ENCODE measurements around the gene CTBP2. TPM values are rescaled to one million over a fixed set of nuclear protein-coding genes. Genes with fewer than 3 reads are reported as not detected.
"Not testable (repeated sequence)": the region's sequence is repeated elsewhere in the genome, so short reads cannot be mapped to it uniquely, and the experiment has no call there.

Gene CTBP2
- total RNA-seq, 1 donor from 2014 or later, result 32.9 TPM

DNA sequence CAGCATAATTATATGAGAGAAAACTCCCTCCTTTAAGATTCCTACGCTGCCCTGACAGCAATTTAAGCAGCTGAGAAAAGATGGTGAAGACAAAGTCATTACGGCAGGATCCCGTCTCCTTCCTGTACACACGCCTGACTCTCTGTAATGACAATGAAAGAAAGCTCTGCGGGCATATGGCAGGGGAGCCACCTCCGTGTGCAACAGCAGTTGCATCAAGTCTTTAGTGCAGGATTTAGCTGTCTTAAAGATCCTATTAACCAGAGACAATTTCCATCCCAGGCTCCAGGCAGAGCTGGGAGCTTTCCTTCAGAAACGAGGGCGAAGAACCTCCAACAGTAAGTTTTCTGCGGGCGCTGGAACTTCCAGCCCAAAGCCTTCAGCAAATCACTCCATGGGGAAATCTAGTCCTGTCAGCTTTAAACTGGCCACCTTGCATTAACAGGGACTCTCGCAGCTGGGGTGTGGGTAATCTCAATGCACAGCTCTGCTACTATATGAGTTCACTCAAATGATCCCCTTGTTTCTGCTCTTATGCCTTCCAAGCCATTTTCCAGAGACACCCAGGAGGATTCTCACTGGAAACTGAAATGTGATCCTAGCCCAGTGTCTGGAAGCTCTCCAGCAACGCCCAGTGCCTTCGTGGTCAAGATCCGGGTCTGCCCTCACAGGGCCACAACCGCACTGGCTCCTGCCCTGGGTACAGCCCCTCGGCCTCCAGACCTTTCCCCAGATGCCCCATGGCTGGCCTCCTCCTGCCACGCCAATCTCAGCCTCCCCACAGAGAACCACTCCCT, 74.9 kb downstream of the CTBP2 start:
- peak overlapping the region; percentile 20 to 61 (median 33) for H3K4me3 ChIP-seq (ENCODE audit: low read length in 3 of 3)

DNA sequence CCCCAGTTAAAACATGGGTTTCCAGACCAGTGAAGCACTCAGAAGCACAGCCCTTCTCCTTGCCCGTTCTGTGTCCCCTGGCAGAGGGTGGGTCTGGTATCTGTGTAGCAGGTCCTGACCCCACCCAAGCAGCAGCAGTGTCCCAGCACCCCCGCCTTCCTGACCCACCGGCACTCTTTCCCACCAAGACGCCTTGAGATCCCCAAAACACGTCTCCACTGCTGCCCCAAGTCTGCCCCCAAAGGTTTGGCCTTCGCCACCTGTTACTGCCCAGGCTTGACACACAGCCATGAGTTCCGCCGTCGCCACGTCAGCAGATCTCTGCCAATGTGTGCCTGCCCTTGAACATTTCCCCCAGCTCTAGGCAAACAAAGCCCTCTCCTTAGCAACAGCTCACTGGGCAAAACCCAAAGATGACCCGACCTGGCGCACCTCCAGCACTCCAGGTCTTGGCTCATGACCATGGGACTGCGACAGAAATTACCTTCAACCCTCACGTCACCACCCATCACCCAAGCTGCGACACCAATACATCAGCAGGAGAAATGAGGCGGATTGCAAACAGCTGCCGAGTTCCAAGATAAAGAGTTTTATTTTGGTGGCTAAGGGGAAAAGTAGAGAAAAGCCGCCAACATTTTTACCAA, 75.6 kb downstream of the CTBP2 start:
- Histone ChIP-seq H3K27me3 (ENCODE audit: control insufficient read depth in 3 of 3, insufficient read depth in 3 of 3, low read length in 3 of 3) (no peaks in the 10 kb centered on the region), H3K4me1 (ENCODE audit: control insufficient read depth in 3 of 3, insufficient read depth in 3 of 3, low read length in 3 of 3) (peaks cover 66 to 79% (median 77%) of the 10 kb centered on the region in 3 donors), H3K4me3 (ENCODE audit: low read length in 3 of 3) (peak overlapping the region; percentile 20 to 61 (median 33)), H3K9me3 (ENCODE audit: control insufficient read depth in 3 of 3, low read length in 3 of 3) (no peaks in the 10 kb centered on the region), H3K36me3 (ENCODE audit: control insufficient read depth in 3 of 3, insufficient read depth in 3 of 3, low read length in 3 of 3) (peaks cover 0 to 7% (median 5%) of the 10 kb centered on the region in 3 donors), H3K9ac (ENCODE audit: low read depth in 1 of 3, low read length in 3 of 3) (peak overlapping the region; percentile 58 to 69 (median 65)), H3K27ac (ENCODE audit: low read depth, low read length) (peak overlapping the region; percentile 87)

More for the DNA sequence above, 74.9 kb downstream of the CTBP2 start:
- Histone ChIP-seq H3K27ac (ENCODE audit: low read depth, low read length) (peak overlapping the region; percentile 87), H3K9ac (ENCODE audit: low read depth in 1 of 3, low read length in 3 of 3) (peak overlapping the region; percentile 58 to 69 (median 65)), H3K4me1 (ENCODE audit: control insufficient read depth in 3 of 3, insufficient read depth in 3 of 3, low read length in 3 of 3) (peaks cover 62 to 75% (median 73%) of the 10 kb centered on the region in 3 donors), H3K36me3 (ENCODE audit: control insufficient read depth in 3 of 3, insufficient read depth in 3 of 3, low read length in 3 of 3) (peaks cover 0 to 7% (median 5%) of the 10 kb centered on the region in 3 donors), H3K9me3 (ENCODE audit: control insufficient read depth in 3 of 3, low read length in 3 of 3) (no peaks in the 10 kb centered on the region), H3K27me3 (ENCODE audit: control insufficient read depth in 3 of 3, insufficient read depth in 3 of 3, low read length in 3 of 3) (no peaks in the 10 kb centered on the region)

DNA sequence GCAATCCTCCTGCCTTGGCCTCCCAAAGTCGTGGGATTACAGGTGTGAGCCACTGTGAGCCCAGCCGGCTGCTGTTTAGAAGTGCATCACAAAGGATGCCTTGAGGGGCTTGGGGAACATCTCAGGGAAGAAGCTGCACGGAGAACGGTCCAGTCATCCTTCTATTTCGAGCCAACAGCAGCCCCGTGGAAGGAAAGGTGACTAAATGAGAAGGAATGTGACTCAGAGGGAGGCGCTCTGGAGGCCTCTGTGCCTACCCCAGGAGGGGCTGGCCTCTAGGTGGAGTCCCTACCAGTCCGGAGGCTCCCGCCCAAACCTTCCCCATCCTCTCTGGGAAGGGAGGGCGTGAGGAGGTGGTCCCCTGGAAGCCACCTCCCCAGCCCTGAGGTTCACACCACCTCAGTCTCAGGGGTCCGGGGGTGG, 76.2 kb downstream of the CTBP2 start:
- H3K4me1 ChIP-seq (ENCODE audit: control insufficient read depth in 3 of 3, insufficient read depth in 3 of 3, low read length in 3 of 3), result peaks cover 61 to 79% (median 74%) of the 10 kb centered on the region in 3 donors

DNA sequence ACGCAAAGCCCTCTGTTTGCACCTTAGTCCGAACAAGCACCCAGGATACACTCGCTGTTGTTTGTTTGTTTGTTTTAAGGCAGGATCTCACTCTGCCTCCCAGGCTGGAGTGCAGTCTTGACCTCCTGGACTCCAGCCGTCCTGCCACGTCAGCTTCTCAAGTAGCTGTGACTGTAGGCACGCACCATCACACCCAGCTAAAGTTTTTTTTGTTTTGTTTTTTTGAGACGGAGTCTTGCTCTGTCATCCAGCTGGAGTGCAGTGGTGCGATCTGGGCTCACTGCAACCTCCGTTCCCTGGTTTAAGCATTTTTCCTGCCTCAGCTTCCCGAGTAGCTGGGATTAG, 76.8 kb downstream of the CTBP2 start:
- Histone ChIP-seq H3K9me3 (ENCODE audit: control insufficient read depth in 3 of 3, low read length in 3 of 3) (no peaks in the 10 kb centered on the region), H3K4me1 (ENCODE audit: control insufficient read depth in 3 of 3, insufficient read depth in 3 of 3, low read length in 3 of 3) (peaks cover 60 to 83% (median 78%) of the 10 kb centered on the region in 3 donors), H3K27me3 (ENCODE audit: control insufficient read depth in 3 of 3, insufficient read depth in 3 of 3, low read length in 3 of 3) (no peaks in the 10 kb centered on the region), H3K36me3 (ENCODE audit: control insufficient read depth in 3 of 3, insufficient read depth in 3 of 3, low read length in 3 of 3) (peaks cover 0 to 7% (median 5%) of the 10 kb centered on the region in 3 donors), H3K9ac (ENCODE audit: low read depth in 1 of 3, low read length in 3 of 3) (peak overlapping the region; percentile 30 to 69 (median 58)), H3K4me3 (ENCODE audit: low read length in 3 of 3) (no peak overlapping the region), H3K27ac (ENCODE audit: low read depth, low read length) (peak overlapping the region; percentile 87)

More for the DNA sequence above, 76.2 kb downstream of the CTBP2 start:
- Histone ChIP-seq H3K27ac (ENCODE audit: low read depth, low read length) (peak overlapping the region; percentile 87), H3K4me3 (ENCODE audit: low read length in 3 of 3) (peak overlapping the region; percentile 10 to 61 (median 33)), H3K27me3 (ENCODE audit: control insufficient read depth in 3 of 3, insufficient read depth in 3 of 3, low read length in 3 of 3) (no peaks in the 10 kb centered on the region), H3K9ac (ENCODE audit: low read depth in 1 of 3, low read length in 3 of 3) (peak overlapping the region; percentile 58 to 69 (median 65)), H3K9me3 (ENCODE audit: control insufficient read depth in 3 of 3, low read length in 3 of 3) (no peaks in the 10 kb centered on the region), H3K36me3 (ENCODE audit: control insufficient read depth in 3 of 3, insufficient read depth in 3 of 3, low read length in 3 of 3) (peaks cover 0 to 7% (median 5%) of the 10 kb centered on the region in 3 donors)

DNA sequence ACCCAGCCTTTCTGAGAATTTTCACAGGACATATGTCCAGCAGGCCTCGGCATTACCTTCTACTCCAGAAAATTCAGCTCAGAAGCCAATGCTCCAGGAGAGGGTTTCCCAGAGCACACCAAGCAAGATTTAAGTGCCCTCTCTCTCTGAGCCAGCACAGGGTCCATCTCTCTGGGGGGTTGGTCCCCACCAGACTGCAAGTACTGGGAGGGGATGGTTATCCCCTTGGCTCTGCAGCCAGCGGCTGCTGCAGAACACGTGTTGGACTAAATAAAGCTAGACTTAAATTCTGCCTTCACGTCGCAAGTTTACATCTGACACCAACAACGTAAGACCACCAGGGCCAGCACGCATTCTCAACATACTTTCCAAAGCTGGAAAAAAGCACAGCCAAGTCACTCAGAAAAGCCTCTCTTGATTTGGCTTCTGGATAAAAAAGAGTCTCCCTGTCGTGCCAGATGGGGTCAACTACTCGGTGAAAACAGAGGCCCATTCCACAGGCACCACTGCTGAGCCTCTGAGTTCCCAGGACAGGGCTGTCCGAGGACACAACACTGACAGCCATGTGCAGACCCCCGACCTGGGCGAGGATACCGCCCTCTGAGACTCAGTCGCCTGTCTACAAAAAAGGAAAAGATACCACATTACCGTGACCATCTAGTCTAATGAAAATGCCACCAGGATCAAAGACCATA, 77.3 kb downstream of the CTBP2 start:
- Histone ChIP-seq H3K36me3 (ENCODE audit: control insufficient read depth in 3 of 3, insufficient read depth in 3 of 3, low read length in 3 of 3) (peaks cover 0 to 7% (median 5%) of the 10 kb centered on the region in 3 donors), H3K9ac (ENCODE audit: low read depth in 1 of 3, low read length in 3 of 3) (peak overlapping the region; percentile 30 to 69 (median 58)), H3K9me3 (ENCODE audit: control insufficient read depth in 3 of 3, low read length in 3 of 3) (no peaks in the 10 kb centered on the region), H3K4me1 (ENCODE audit: control insufficient read depth in 3 of 3, insufficient read depth in 3 of 3, low read length in 3 of 3) (peaks cover 60 to 86% (median 81%) of the 10 kb centered on the region in 3 donors), H3K27ac (ENCODE audit: low read depth, low read length) (peak overlapping the region; percentile 87), H3K27me3 (ENCODE audit: control insufficient read depth in 3 of 3, insufficient read depth in 3 of 3, low read length in 3 of 3) (no peaks in the 10 kb centered on the region), H3K4me3 (ENCODE audit: low read length in 3 of 3) (no peak overlapping the region)

DNA sequence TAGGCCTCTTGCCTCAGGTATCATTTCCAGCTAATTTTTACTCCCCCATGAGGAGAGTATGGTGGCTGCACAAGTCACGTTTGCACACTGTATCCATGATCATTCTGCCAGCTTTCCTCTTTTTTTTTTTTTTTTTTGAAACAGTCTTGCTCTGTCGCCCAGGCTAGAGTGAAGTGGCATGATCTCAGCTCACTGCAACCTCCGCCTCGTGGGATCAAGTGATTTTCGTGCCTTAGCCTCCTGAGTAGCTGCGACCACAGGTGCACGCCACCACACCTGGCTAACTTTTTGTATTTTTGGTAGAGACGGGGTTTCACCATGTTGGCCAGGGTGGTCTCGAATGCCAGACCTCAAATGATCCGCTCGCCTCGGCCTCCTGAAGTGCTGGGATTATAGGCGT, 77.9 kb downstream of the CTBP2 start:
- Histone ChIP-seq H3K9ac (ENCODE audit: low read depth in 1 of 3, low read length in 3 of 3) (peak overlapping the region in 2 of 3 donors; percentile 30 to 66), H3K4me1 (ENCODE audit: control insufficient read depth in 3 of 3, insufficient read depth in 3 of 3, low read length in 3 of 3) (peaks cover 60 to 87% (median 79%) of the 10 kb centered on the region in 3 donors), H3K27ac (ENCODE audit: low read depth, low read length) (peak overlapping the region; percentile 87)
- not testable (repeated sequence) for H3K36me3 ChIP-seq (ENCODE audit: control insufficient read depth in 3 of 3, insufficient read depth in 3 of 3, low read length in 3 of 3); H3K9me3 ChIP-seq (ENCODE audit: control insufficient read depth in 3 of 3, low read length in 3 of 3); H3K4me3 ChIP-seq (ENCODE audit: low read length in 3 of 3); H3K27me3 ChIP-seq (ENCODE audit: control insufficient read depth in 3 of 3, insufficient read depth in 3 of 3, low read length in 3 of 3)

DNA sequence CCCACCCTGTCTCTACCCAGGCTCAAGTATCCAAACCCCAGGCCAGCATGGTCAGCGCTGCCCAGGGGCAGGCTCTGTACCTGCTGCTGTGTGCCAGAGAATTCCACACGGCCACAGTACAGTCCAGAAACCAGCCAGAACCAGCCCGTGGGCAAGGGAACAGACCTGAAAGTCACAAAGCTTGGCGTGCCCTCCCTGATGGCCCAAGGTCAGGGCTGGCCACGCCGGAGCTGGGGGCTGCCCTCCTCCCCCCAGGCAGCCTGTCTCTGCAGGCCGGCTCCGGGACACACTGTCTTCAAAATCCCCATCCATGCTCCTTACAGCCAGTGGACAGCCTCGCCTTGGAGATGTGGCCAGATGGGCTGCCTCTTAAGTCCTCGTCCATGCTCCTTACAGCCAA, 78.4 kb downstream of the CTBP2 start:
- Histone ChIP-seq H3K4me3 (ENCODE audit: low read length in 3 of 3) (peak overlapping the region in 1 of 3 donors; percentile 13), H3K36me3 (ENCODE audit: control insufficient read depth in 3 of 3, insufficient read depth in 3 of 3, low read length in 3 of 3) (no peaks in the 10 kb centered on the region), H3K9ac (ENCODE audit: low read depth in 1 of 3, low read length in 3 of 3) (peak overlapping the region; percentile 15 to 66 (median 42)), H3K4me1 (ENCODE audit: control insufficient read depth in 3 of 3, insufficient read depth in 3 of 3, low read length in 3 of 3) (peaks cover 60 to 90% (median 80%) of the 10 kb centered on the region in 3 donors), H3K9me3 (ENCODE audit: control insufficient read depth in 3 of 3, low read length in 3 of 3) (no peaks in the 10 kb centered on the region), H3K27ac (ENCODE audit: low read depth, low read length) (peak overlapping the region; percentile 87), H3K27me3 (ENCODE audit: control insufficient read depth in 3 of 3, insufficient read depth in 3 of 3, low read length in 3 of 3) (no peaks in the 10 kb centered on the region)

DNA sequence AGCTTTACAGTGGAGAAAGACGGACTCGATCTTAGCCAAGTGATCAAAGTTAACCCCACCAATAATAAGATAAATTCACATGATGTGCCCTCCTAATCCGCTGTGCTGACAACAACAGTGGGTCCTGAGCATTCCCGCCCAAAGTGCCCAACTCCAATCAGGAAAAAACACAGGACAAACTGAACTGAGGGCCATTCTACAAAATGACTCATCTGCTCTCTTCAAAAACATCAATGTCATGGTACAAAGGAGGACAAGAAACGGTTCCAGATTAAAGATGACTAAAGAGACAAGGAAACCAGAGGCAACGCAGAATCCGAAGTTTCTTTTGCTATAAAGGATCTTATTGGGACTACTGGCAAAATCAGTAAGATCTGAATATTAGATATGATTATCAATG, 79.4 kb downstream of the CTBP2 start:
- Histone ChIP-seq H3K27ac (ENCODE audit: low read depth, low read length) (peak overlapping the region; percentile 87), H3K4me3 (ENCODE audit: low read length in 3 of 3) (no peak overlapping the region), H3K27me3 (ENCODE audit: control insufficient read depth in 3 of 3, insufficient read depth in 3 of 3, low read length in 3 of 3) (no peaks in the 10 kb centered on the region), H3K4me1 (ENCODE audit: control insufficient read depth in 3 of 3, insufficient read depth in 3 of 3, low read length in 3 of 3) (peaks cover 58 to 92% (median 84%) of the 10 kb centered on the region in 3 donors), H3K9me3 (ENCODE audit: control insufficient read depth in 3 of 3, low read length in 3 of 3) (no peaks in the 10 kb centered on the region), H3K36me3 (ENCODE audit: control insufficient read depth in 3 of 3, insufficient read depth in 3 of 3, low read length in 3 of 3) (no peaks in the 10 kb centered on the region), H3K9ac (ENCODE audit: low read depth in 1 of 3, low read length in 3 of 3) (peak overlapping the region in 1 of 3 donors; percentile 9)

DNA sequence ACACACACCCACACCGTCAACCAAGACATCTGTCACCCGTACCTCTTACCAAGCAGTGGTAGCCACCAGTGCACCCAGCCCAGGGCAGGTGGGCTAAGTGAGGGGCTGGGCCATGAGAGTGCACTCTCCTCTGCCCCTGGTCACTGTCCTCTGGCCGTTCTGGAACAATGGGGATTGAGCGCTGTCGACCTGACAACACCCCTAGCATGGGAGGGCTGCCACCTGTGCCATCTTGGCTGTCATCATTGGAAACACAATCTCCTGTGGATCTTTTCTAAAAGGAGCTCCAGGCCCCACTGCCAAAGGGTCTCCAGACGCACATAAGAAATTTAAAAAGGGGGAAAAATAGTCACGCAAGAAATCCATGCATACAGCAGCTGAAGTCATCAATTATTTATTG, 80.1 kb downstream of the CTBP2 start:
- H3K9ac ChIP-seq (ENCODE audit: low read depth in 1 of 3, low read length in 3 of 3), result peak overlapping the region in 1 of 3 donors; percentile 78
- H3K27ac ChIP-seq (ENCODE audit: low read depth, low read length), result peak overlapping the region; percentile 87
- H3K36me3 ChIP-seq (ENCODE audit: control insufficient read depth in 3 of 3, insufficient read depth in 3 of 3, low read length in 3 of 3), result no peaks in the 10 kb centered on the region
- H3K4me3 ChIP-seq (ENCODE audit: low read length in 3 of 3), result peak overlapping the region in 2 of 3 donors; percentile 41 to 63
- no peaks in the 10 kb centered on the region for H3K9me3 ChIP-seq (ENCODE audit: control insufficient read depth in 3 of 3, low read length in 3 of 3)
- peaks cover 52 to 86% (median 77%) of the 10 kb centered on the region in 3 donors for H3K4me1 ChIP-seq (ENCODE audit: control insufficient read depth in 3 of 3, insufficient read depth in 3 of 3, low read length in 3 of 3)
- H3K27me3 ChIP-seq (ENCODE audit: control insufficient read depth in 3 of 3, insufficient read depth in 3 of 3, low read length in 3 of 3), result no peaks in the 10 kb centered on the region

All from skeletal muscle tissue (tissue), 4 donors.